Measurements from ENCODE around the gene ADAMTS3.

GRCh38 chr4:72564789-72565188, 4.2 kb downstream of the ADAMTS3 start:
- no peak for TF ChIP-seq CTCF (IDR thresholded peaks at IDR 0.05)
- TF ChIP-seq RFX5 (IDR thresholded peaks at IDR 0.05) = no peak
